ENCODE results near the gene PRKAA2.

PRKAA2 gene

GRCh38 chr1:56648546-56648945 lies 3.4 kb downstream of the PRKAA2 start:
- Histone ChIP-seq H3K4me3 (ENCODE audit: insufficient read depth, low read depth, low read length, poor library complexity, severe bottlenecking) (no peak overlapping the region), H3K27me3 (replicated peaks; ENCODE audit: control insufficient read depth, insufficient read depth, low read length, poor library complexity, severe bottlenecking) (peaks cover 3% of the 10 kb centered on the region), H3K36me3 (ENCODE audit: control insufficient read depth, insufficient read depth, low read length) (no peaks in the 10 kb centered on the region), H3K27ac (ENCODE audit: insufficient read depth, low read length, poor library complexity, severe bottlenecking) (no peak overlapping the region), H3K4me1 (ENCODE audit: control insufficient read depth, insufficient read depth, low read length, poor library complexity, severe bottlenecking) (peaks cover 3% of the 10 kb centered on the region), H3K9me3 (ENCODE audit: control insufficient read depth, low read length) (no peaks in the 10 kb centered on the region)
- DNase-seq, result no peak

- H3K9me3 ChIP-seq (ENCODE audit: control insufficient read depth, low read length), result no peaks in the 10 kb centered on the region
- DNase-seq, result no peak
- no peaks in the 10 kb centered on the region for H3K36me3 ChIP-seq (ENCODE audit: control insufficient read depth, insufficient read depth, low read length)
- H3K4me3 ChIP-seq (ENCODE audit: insufficient read depth, low read depth, low read length, poor library complexity, severe bottlenecking), result no peak overlapping the region
- H3K27me3 ChIP-seq (replicated peaks; ENCODE audit: control insufficient read depth, insufficient read depth, low read length, poor library complexity, severe bottlenecking), result no peaks in the 10 kb centered on the region
- no peak overlapping the region for H3K27ac ChIP-seq (ENCODE audit: insufficient read depth, low read length, poor library complexity, severe bottlenecking)
- H3K4me1 ChIP-seq (ENCODE audit: control insufficient read depth, insufficient read depth, low read length, poor library complexity, severe bottlenecking), result no peaks in the 10 kb centered on the region
These were observed 9.2 kb downstream of the PRKAA2 start for GRCh38 chr1:56654126-56654923.

GRCh38 chr1:56655991-56656613 lies 11.0 kb downstream of the PRKAA2 start:
- Histone ChIP-seq H3K4me3 (ENCODE audit: insufficient read depth, low read depth, low read length, poor library complexity, severe bottlenecking) (no peak overlapping the region), H3K36me3 (ENCODE audit: control insufficient read depth, insufficient read depth, low read length) (no peaks in the 10 kb centered on the region)
- no peak for DNase-seq

GRCh38 chr1:56658254-56658653 lies 13.1 kb downstream of the PRKAA2 start:
- DNase-seq, result no peak
- H3K9me3 ChIP-seq (ENCODE audit: control insufficient read depth, low read length), result no peaks in the 10 kb centered on the region

More at GRCh38 chr1:56655991-56656613, 11.0 kb downstream of the PRKAA2 start:
- Histone ChIP-seq H3K9me3 (ENCODE audit: control insufficient read depth, low read length) (no peaks in the 10 kb centered on the region), H3K27me3 (replicated peaks; ENCODE audit: control insufficient read depth, insufficient read depth, low read length, poor library complexity, severe bottlenecking) (no peaks in the 10 kb centered on the region), H3K27ac (ENCODE audit: insufficient read depth, low read length, poor library complexity, severe bottlenecking) (no peak overlapping the region), H3K4me1 (ENCODE audit: control insufficient read depth, insufficient read depth, low read length, poor library complexity, severe bottlenecking) (no peaks in the 10 kb centered on the region)

GRCh38 chr1:56660293-56660692 lies 15.2 kb downstream of the PRKAA2 start:
- DNase-seq, result no peak
- H3K27ac ChIP-seq (ENCODE audit: insufficient read depth, low read length, poor library complexity, severe bottlenecking), result no peak overlapping the region
- no peaks in the 10 kb centered on the region for H3K4me1 ChIP-seq (ENCODE audit: control insufficient read depth, insufficient read depth, low read length, poor library complexity, severe bottlenecking)
- no peak overlapping the region for H3K4me3 ChIP-seq (ENCODE audit: insufficient read depth, low read depth, low read length, poor library complexity, severe bottlenecking)
- H3K36me3 ChIP-seq (ENCODE audit: control insufficient read depth, insufficient read depth, low read length), result no peaks in the 10 kb centered on the region
- no peaks in the 10 kb centered on the region for H3K27me3 ChIP-seq (replicated peaks; ENCODE audit: control insufficient read depth, insufficient read depth, low read length, poor library complexity, severe bottlenecking)
- H3K9me3 ChIP-seq (ENCODE audit: control insufficient read depth, low read length), result no peaks in the 10 kb centered on the region

More at GRCh38 chr1:56658254-56658653, 13.1 kb downstream of the PRKAA2 start:
- Histone ChIP-seq H3K36me3 (ENCODE audit: control insufficient read depth, insufficient read depth, low read length) (no peaks in the 10 kb centered on the region), H3K4me3 (ENCODE audit: insufficient read depth, low read depth, low read length, poor library complexity, severe bottlenecking) (no peak overlapping the region), H3K4me1 (ENCODE audit: control insufficient read depth, insufficient read depth, low read length, poor library complexity, severe bottlenecking) (no peaks in the 10 kb centered on the region), H3K27me3 (replicated peaks; ENCODE audit: control insufficient read depth, insufficient read depth, low read length, poor library complexity, severe bottlenecking) (no peaks in the 10 kb centered on the region), H3K27ac (ENCODE audit: insufficient read depth, low read length, poor library complexity, severe bottlenecking) (no peak overlapping the region)

GRCh38 chr1:56663846-56664245 lies 18.7 kb downstream of the PRKAA2 start:
- H3K9me3 ChIP-seq (ENCODE audit: control insufficient read depth, low read length), result no peaks in the 10 kb centered on the region
- H3K4me1 ChIP-seq (ENCODE audit: control insufficient read depth, insufficient read depth, low read length, poor library complexity, severe bottlenecking), result no peaks in the 10 kb centered on the region
- H3K36me3 ChIP-seq (ENCODE audit: control insufficient read depth, insufficient read depth, low read length), result no peaks in the 10 kb centered on the region
- no peak overlapping the region for H3K27ac ChIP-seq (ENCODE audit: insufficient read depth, low read length, poor library complexity, severe bottlenecking)
- no peak overlapping the region for H3K4me3 ChIP-seq (ENCODE audit: insufficient read depth, low read depth, low read length, poor library complexity, severe bottlenecking)
- DNase-seq, result no peak
- H3K27me3 ChIP-seq (replicated peaks; ENCODE audit: control insufficient read depth, insufficient read depth, low read length, poor library complexity, severe bottlenecking), result no peaks in the 10 kb centered on the region

- no peak overlapping the region for H3K4me3 ChIP-seq (ENCODE audit: insufficient read depth, low read depth, low read length, poor library complexity, severe bottlenecking)
These were observed 20.3 kb downstream of the PRKAA2 start for GRCh38 chr1:56665384-56665783.

GRCh38 chr1:56666112-56666608 lies 21.0 kb downstream of the PRKAA2 start:
- Histone ChIP-seq H3K27me3 (replicated peaks; ENCODE audit: control insufficient read depth, insufficient read depth, low read length, poor library complexity, severe bottlenecking) (no peaks in the 10 kb centered on the region), H3K36me3 (ENCODE audit: control insufficient read depth, insufficient read depth, low read length) (no peaks in the 10 kb centered on the region), H3K9me3 (ENCODE audit: control insufficient read depth, low read length) (no peaks in the 10 kb centered on the region), H3K4me1 (ENCODE audit: control insufficient read depth, insufficient read depth, low read length, poor library complexity, severe bottlenecking) (no peaks in the 10 kb centered on the region), H3K27ac (ENCODE audit: insufficient read depth, low read length, poor library complexity, severe bottlenecking) (no peak overlapping the region), H3K4me3 (ENCODE audit: insufficient read depth, low read depth, low read length, poor library complexity, severe bottlenecking) (no peak overlapping the region)
- no peak for DNase-seq

More at GRCh38 chr1:56665384-56665783, 20.3 kb downstream of the PRKAA2 start:
- no peak overlapping the region for H3K27ac ChIP-seq (ENCODE audit: insufficient read depth, low read length, poor library complexity, severe bottlenecking)
- H3K36me3 ChIP-seq (ENCODE audit: control insufficient read depth, insufficient read depth, low read length), result no peaks in the 10 kb centered on the region
- no peaks in the 10 kb centered on the region for H3K9me3 ChIP-seq (ENCODE audit: control insufficient read depth, low read length)
- H3K27me3 ChIP-seq (replicated peaks; ENCODE audit: control insufficient read depth, insufficient read depth, low read length, poor library complexity, severe bottlenecking), result no peaks in the 10 kb centered on the region
- no peaks in the 10 kb centered on the region for H3K4me1 ChIP-seq (ENCODE audit: control insufficient read depth, insufficient read depth, low read length, poor library complexity, severe bottlenecking)
- DNase-seq, result no peak

- DNase-seq, result no peak
- Histone ChIP-seq H3K27me3 (replicated peaks; ENCODE audit: control insufficient read depth, insufficient read depth, low read length, poor library complexity, severe bottlenecking) (no peaks in the 10 kb centered on the region), H3K4me3 (ENCODE audit: insufficient read depth, low read depth, low read length, poor library complexity, severe bottlenecking) (no peak overlapping the region), H3K27ac (ENCODE audit: insufficient read depth, low read length, poor library complexity, severe bottlenecking) (no peak overlapping the region), H3K9me3 (ENCODE audit: control insufficient read depth, low read length) (no peaks in the 10 kb centered on the region), H3K36me3 (ENCODE audit: control insufficient read depth, insufficient read depth, low read length) (no peaks in the 10 kb centered on the region), H3K4me1 (ENCODE audit: control insufficient read depth, insufficient read depth, low read length, poor library complexity, severe bottlenecking) (no peaks in the 10 kb centered on the region)
These were observed 25.2 kb downstream of the PRKAA2 start for GRCh38 chr1:56670350-56670749.

- no peaks in the 10 kb centered on the region for H3K4me1 ChIP-seq (ENCODE audit: control insufficient read depth, insufficient read depth, low read length, poor library complexity, severe bottlenecking)
- no peak for DNase-seq
These were observed 26.0 kb downstream of the PRKAA2 start for GRCh38 chr1:56671085-56671484.

More at GRCh38 chr1:56671085-56671484, 26.0 kb downstream of the PRKAA2 start:
- Histone ChIP-seq H3K4me3 (ENCODE audit: insufficient read depth, low read depth, low read length, poor library complexity, severe bottlenecking) (no peak overlapping the region), H3K36me3 (ENCODE audit: control insufficient read depth, insufficient read depth, low read length) (no peaks in the 10 kb centered on the region), H3K9me3 (ENCODE audit: control insufficient read depth, low read length) (no peaks in the 10 kb centered on the region), H3K27me3 (replicated peaks; ENCODE audit: control insufficient read depth, insufficient read depth, low read length, poor library complexity, severe bottlenecking) (no peaks in the 10 kb centered on the region), H3K27ac (ENCODE audit: insufficient read depth, low read length, poor library complexity, severe bottlenecking) (no peak overlapping the region)
